NCI-H526 treated with DMSO at 0.1 percent for 48 hours (cell line): ENCODE measurements around the gene RFNG.
A peak's percentile ranks its signal among the peaks of the same experiment; 100 is the strongest.

Experiments
- DNase-seq: peaks from one replicate; lab custom pipeline; 2025; lab: John Stamatoyannopoulos, UW

RFNG gene

DNA sequence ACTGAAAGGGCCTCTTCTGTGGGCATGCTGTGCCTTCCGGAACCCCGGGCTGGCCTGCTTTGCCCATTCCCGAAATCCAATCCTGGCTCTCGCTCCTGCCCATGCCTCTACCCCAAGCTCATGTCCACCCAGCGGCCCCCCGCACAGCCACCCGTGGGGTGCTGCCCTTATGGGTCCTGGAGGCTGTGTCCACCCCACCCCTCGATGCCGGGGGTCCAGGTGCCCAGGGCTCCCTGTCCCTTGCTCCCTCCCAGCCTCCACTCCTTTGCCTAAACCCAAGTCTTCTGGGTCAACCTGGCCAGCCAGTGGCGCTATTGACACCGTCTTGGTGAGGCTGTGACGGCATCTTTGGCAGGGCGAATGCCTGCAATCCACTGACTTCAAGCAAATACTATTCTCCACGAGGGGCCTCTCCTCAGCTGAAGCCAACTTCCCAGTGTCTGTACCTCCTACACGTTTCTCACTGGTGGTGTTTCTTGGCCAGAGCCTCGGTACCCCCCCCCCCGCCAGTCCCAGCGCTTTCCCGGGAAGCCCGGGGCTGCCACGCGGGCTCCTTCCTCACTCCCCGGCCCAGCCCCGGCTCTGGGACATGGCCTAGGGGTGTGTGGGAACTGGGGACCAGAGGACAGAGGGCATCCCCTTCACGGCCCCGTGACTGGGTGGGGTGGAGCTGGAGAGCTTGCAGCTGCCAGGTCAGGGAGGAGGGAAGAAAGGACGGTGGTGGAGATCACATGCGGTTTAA, 26.2 kb upstream of the RFNG start:
- no peak for DNase-seq

DNA sequence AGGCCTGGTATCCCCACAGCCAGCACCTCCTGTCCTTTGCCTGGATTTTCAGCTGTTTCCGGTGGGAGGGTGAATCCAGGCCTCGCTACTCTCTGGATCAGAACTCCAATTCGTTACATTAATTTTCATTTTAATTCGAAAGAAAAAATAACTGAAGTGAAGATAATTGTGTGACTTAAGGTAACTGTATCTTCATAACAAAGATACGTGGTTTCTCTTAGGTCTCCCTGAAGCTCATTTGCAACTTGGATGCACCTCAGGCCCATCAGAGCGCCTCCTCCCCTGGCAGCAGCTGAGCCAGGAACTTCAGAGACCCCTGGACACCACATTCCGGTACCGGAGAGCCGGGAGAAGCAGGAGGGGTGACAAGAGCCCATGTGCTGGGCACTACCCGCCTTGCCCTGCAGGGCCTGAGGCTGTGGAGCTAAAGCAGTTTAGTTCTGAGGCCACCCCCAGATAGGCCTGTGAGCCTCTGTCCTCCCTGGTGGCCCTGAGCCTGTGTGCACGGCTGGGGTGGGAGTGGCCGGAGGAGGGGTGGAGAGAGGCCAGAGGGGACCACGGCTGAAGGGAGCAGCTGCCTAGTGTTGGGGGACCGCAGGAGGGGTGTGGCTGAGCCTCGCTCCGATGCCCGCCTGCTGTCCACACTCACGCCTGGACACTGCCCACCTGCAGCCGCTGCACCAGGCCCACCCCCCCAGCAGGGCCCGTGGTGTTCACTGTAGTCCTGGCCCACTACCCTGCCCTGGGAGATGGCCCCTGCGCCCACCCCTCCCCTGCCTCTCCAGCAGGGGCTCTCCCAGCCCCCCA, 25.4 kb upstream of the RFNG start:
- no peak for DNase-seq

GRCh38 chr17:82076018-82076784, 24.6 kb upstream of the RFNG start:
- no peak for DNase-seq

- DNase-seq = no peak
Measured at GRCh38 chr17:82073446-82073845, 21.8 kb upstream of the RFNG start.

DNA sequence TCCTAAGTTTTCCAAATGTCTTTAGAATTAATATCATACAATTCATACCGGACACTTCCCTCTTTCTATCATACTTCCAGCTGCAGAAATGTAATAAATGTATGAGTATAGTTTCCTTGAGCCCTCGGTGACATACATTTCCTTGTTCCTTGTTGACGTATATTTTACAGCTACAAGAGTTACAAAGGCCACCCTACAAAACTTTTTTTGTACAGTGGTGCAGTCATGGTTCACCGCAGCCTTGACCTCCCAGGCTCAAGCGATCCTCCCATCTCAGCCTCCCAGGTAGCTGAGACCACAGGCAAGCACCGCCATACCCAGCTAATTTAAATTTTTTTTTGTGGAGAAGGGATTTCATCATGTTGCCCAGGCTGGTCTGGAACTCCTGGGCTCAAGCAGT, 21.2 kb upstream of the RFNG start:
- DNase-seq = no peak

DNA sequence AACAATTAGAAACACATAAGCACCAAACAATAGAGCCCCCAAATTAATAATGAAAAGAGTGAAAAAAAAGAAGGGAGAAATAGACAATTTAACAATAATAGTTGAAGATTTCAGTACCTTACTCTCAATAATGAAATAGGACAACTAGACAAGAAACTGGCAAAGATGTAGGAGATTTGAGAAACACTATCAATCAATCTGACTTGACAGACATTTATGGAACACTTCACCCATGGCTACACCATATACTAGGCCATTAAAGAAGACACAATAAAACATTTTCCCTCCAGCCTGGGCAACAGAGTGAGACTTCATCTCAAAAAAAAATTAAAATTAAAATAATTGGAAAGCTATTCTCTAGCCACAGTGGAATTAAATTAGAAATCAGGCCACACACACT, 19.0 kb upstream of the RFNG start:
- DNase-seq = no peak

GRCh38 chr17:82065638-82066303, 14.2 kb upstream of the RFNG start, which contains the start of gene DUS1L:
Gene DUS1L, minus strand, starts transcription at chr17:82065804. Its CDS starts 745 bp downstream, at chr17:82065059.
- DNase-seq = no peak

GRCh38 chr17:82065193-82065637, 13.6 kb upstream of the RFNG start:
- DNase-seq = no peak

- DNase-seq = peak; percentile 8
Measured at GRCh38 chr17:82064433-82065192, 13.0 kb upstream of the RFNG start.

DNA sequence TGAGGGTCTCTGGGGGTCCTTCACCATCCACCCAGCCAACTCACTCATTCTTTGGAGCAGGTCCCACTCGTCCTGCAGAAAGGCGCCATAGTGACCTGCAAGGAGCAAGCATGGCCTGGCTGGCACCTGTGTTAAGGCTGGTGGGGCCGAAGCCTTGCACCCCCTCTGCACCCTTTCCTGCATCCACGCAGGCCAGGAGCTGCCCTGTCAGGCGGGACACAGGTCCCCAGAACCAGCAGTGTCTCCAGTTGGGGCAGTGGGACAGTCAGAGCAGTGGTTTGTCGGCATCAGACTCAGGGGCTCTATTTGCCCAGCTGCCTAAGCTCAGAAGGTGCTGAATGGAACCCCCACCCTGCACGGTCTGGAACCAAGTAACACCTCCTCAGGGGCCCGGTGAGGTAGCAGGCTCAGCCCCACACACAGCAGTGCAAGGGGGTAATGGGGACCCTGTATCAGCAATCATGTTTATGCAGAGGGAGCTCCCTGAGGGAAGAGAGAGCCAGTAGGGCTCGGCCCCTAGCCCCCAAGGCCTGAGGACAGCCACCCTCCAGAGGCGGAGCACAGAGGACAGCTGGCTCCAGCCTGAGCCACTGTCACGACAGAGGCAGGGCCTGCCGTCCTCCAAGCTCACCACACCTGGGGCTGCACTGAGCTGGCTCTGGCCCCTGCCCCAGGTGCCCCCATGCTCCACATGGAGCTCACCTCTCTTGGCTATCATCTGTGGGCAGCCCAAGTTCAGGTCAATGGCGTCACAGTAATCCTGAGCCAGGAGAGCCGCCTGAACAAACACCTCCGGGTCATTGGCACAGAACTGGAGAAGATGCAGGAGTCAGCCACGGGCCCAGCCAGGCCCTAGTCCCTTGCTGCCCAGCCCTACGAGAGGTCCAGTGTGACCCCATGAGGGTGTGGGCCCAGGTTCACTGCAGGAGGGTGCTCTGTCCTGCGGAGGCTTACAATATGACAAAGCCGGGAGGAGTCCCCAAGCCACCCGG, 12.1 kb upstream of the RFNG start:
- no peak for DNase-seq

- no peak for DNase-seq
Measured at GRCh38 chr17:82062984-82063368, 11.4 kb upstream of the RFNG start.

- no peak for DNase-seq
Measured at GRCh38 chr17:82062076-82062983, 10.7 kb upstream of the RFNG start.

GRCh38 chr17:82061047-82061925, 9.7 kb upstream of the RFNG start:
- DNase-seq = no peak

GRCh38 chr17:82060614-82061013, 9.0 kb upstream of the RFNG start:
- no peak for DNase-seq

DNA sequence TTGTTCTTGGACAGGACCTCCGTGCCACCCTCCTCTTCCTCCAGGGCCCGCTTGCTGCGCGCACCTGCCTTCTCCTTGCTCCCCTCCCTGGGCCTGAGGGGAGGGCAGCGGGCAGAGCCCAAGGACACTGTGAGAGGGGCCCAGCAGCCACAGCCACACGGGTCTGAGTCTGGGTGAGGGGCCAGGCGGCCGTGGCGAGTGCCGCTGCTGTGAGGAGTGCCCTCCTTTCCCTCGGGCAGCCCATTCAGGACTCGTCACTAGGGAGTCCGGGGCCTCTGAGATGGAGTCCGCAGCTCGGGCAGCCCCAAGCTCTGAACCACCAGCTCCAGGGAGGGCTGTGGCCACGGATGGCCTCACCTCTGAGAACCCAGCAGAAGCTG, 8.4 kb upstream of the RFNG start:
- DNase-seq = no peak

GRCh38 chr17:82059272-82060000, 7.8 kb upstream of the RFNG start:
- DNase-seq = no peak

- no peak for DNase-seq
Measured at GRCh38 chr17:82058855-82059249, 7.2 kb upstream of the RFNG start.
